ENCODE data around the gene PMPCA.

DNA sequence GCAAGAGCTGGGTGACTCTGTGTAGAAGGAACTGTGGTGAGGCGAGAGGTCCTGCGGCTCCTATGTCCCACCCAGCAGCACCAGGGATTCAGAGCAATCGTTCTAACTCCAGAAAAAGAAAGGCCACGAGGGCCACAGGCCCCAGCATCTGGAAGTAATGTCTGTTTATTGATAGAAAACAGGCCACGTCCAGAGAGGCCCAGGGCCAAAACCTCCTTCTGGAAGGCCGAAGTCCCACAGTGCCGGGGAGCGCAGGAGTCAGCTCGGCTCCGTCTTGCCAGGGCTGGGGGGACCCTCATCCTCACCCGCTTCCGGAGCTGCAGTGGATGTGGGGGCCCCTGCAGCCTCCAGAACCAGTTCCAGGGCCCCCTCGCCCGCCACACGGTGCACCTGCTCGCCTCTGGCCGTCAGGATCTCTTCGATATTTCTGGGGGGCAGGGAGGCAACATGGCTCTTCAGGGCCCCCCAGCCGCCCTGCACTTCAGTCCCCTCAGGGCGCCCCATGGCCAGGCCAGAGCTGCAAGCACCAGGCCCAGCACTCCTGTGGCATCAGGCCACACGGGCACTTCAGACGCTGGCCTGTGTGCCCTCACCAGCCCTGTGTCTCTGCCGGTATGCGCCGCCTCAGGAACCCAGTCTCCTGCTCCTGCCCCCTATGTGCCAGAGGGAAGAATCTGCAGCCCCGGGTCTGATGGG lies 48.6 kb upstream of the PMPCA start:
- TF ChIP-seq, protein P1, sequence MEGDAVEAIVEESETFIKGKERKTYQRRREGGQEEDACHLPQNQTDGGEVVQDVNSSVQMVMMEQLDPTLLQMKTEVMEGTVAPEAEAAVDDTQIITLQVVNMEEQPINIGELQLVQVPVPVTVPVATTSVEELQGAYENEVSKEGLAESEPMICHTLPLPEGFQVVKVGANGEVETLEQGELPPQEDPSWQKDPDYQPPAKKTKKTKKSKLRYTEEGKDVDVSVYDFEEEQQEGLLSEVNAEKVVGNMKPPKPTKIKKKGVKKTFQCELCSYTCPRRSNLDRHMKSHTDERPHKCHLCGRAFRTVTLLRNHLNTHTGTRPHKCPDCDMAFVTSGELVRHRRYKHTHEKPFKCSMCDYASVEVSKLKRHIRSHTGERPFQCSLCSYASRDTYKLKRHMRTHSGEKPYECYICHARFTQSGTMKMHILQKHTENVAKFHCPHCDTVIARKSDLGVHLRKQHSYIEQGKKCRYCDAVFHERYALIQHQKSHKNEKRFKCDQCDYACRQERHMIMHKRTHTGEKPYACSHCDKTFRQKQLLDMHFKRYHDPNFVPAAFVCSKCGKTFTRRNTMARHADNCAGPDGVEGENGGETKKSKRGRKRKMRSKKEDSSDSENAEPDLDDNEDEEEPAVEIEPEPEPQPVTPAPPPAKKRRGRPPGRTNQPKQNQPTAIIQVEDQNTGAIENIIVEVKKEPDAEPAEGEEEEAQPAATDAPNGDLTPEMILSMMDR (conservative IDR thresholded peaks at IDR 0.05 in 1 of 2, IDR thresholded peaks at IDR 0.05 in 1 of 2; ENCODE audit: low read depth in 1 of 2, low read length in 2 of 2): peak in 1 of 2 donors; percentile 1
- no peak for TF ChIP-seq EZH2 (IDR thresholded peaks at IDR 0.05; ENCODE audit: low read length, missing control alignments)
